IPS-NIHi7 (cell line): Measurements from ENCODE around the gene PTPRM.

Source experiments
- DNase-seq: peaks from one replicate; pipeline ENCODE4 v3.0.0; 2012; ENCODE audit warnings: mixed read lengths; ENCODE audit errors: extremely low spot score

Gene PTPRM

DNA sequence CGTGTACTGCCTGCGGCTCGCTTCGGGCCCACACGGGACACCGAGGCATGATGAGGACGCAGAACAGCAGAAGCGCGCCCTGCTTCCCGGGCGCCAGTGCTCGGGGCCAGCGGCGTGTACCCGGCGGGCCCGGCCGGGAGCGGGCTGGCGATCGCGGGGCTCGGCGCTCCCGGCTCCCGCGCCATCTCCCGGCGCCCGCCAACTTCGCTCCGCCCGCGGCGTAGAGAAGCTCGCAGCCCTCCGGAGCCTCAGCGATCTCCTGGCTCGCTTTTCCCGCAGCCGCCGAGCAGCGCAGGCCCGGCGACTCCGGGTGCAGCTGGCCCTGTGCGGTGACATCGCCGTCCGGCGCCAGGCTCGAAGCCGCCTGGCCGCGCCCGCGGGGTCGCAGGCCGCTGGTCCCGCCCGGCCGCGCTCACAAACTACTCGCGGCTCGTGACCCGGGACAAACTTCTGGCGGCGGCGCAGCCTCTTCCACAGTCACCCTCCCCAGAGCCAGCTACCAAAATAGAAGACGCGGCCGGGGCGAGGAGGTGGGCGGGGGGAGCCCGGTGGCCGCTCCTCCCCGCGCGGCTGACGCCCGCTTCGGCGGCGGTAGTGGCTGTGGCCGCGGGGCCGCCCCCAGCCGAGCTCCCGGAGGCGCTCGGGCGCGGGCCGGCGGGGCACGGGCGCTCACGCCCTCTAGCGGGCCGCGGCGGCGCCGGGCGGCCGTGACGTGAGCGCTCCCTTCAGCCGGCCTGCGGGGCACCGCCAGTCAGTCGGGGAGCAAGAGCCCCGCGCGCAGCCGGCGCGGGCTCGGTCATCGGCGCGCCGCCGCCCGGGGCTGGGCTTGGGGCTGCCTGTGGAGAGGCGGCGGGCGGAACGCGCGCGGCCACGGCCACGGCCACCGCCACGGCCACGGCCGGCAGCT, at the start of gene PTPRM:
Gene PTPRM, plus strand, starts transcription at position 750 of the 907 bp plus-strand sequence. CDS start 503 bp downstream, outside the sequence.
- peak; percentile 85 for DNase-seq

DNA sequence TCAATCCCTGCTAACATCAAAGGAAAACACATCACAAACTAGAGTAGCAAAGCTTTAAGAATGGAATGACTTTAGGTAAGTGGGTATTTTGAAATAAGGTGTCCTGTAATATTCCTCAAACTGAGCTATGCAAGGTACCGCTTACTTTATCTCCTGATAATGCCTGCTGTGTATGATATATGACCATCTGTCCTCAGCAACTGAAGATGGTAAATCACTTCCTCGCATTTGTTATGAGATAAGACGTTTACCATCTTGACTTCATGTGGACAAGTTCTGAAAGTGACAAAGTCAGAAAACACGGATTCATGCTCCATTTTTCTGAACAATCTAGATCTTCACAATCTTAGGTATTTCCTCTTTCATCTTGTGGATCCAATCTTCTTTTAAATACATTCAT, 49.3 kb upstream of the PTPRM start:
- no peak for DNase-seq

DNA sequence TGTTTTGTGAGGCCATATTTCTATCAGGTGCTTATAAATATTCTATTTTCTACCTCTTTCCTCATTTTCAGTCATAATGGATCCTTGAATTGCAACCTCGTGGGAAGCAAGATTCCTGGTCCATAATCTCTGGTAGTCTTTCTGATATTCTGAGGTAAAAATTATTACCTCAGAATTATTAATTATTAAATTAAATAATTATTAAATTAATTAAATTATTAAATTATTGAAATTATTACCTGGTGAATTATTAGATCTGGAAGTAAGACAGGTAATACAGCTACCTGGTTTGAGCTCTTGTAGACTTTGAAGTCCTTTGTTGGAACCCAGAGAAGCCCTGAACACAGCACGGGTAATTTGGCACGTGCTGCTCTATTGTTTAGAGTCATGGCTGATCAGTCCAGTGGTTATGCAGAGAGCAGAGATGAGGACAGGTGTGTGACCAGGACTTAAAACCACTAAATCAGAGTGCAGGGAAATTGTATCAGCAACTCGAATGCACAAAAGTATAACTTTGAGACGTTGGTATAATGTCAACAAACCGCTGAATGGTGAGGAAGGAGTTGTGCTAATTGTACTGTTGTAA, 46.8 kb upstream of the PTPRM start:
- no peak for DNase-seq

DNA sequence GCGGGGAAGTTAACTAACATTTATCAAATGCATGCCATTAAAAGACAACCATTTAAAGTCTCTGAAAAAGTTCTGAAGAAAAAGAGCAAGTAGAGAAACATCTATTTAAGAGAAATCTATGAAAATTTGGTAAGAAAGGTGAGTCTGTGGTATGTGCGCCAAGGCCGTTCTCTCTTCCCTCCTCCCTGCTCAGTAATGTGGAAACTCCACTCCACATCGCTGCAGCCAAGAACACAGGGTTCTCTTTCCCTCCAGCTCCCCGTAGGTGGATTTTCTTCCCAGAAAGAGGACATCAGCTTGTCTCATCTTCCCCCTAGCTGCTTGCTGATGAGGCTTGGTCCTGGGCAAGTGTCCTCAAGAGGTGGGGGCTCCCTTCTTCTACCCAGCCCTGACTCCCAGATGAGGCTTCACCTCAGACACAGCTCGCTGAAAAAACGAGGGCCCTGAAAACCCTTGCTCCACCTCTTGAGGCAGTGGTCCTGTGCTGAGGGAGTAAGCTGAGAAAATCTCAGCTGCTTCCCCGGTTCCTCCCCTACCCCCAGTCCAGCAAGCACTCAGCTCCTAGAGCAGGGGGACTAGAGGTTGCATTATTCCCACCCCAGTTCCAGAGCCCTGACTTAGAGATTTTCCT, 45.8 kb upstream of the PTPRM start:
- DNase-seq: no peak

DNA sequence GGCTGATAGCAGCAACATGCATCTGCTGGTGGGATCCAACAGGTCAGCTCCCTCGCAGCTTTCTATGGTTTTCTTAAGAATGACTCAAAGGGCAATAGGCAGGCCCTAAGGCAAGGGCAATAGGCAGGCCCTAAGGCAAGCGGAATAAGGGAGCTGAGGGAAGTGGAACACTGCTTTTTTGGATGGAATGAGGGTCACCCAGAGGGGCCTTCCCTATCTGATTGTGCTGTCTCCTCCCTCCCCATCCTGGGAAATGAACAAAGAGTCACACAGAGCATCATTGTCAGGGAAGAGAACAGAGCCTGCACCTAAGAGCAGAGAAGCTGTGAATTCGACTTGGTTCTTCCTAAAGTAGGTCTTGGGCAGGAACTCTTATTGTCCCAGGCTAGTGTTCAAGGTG, 43.3 kb upstream of the PTPRM start:
- DNase-seq: no peak

DNA sequence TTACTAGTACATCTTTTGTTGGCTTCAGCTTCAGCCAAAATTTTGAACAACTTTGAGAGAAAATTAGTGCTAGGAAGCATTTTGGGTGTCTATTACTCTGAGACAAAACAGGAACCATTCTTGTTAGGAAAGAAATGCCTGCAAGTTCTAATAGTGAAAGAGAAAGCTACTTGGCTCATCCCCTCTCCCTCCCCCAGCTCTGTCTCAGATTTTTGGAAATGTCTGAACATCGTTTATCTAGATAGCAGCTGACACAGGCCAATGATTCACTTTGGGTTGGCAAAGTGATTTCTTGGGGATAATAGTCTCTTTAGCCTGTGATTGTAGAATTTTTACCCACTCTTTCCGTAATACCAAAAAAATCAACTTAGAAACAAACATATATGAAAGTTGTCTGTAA, 42.3 kb upstream of the PTPRM start:
- no peak for DNase-seq

DNA sequence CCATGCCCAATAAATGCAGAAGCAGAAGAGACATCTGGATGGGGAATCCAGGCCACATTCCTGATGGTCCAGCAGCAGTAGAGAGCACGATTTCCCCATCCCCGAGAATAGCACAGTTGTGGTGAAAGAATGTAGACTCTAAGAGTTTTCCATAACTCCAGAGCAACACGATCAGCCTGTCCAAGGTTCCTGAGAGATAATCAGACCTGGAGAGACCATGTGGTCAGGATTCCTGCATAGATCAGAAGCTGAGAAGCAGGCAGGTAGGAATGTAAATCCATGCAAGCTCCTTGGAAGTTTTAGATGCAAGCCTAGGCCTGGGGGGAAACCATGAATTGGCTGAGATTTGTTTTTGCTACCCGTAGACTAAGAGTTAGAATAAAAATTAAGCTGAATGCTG, 34.2 kb upstream of the PTPRM start:
- no peak for DNase-seq

DNA sequence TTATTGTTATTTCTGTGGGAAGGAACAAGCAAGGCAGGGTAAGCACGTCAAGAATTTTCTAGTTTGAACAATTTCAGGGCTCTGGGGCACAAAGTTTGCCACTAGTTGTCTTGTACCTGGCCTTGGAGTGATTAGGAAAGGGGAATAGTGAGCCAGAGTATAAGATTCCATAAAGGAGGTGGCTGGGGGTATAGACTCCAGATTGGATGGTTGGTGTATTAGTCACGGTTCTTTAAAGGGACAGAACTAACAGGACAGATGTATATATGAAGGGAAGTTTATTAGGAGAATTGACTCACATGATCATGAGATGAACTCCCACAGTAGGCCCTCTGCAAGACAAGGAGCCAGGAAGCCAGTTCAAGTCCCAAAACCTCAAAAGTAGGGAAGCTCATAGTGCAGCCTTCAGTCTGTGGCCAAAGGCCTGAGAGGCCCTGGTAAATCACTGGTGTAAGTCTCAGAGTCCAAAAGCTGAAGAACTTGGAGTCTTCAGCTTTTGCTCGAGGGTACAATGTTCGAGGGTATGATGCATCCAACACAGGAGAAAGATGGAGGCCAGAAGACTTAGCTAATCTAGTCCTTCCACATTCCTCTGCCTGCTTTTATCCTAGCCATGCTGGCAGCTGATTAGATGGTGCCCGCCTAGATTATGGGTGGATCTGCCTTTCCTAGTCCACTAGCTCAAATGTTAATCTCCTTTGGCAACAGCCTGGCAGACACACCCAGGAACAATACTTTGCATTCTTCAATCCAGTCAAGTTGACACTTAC, 31.5 kb upstream of the PTPRM start:
- no peak for DNase-seq

DNA sequence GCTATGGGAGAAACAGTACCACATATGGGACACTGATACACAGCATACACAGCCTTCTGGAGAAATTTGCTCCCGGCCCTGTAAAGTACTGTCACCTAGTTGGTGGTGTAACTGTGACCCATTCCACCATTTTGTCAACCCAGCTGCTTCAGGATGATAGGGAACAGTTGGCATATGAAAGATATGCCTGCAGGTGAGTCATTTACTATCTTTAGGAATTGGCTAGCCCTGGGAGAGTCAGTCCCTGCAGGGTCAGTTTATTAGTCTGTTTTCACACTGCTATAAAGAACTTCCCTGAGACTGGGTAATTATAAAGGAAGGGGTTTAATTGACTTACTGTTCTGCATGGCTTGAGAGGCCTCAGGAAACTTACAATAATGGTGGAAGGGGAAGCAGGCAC, 30.0 kb upstream of the PTPRM start:
- no peak for DNase-seq

DNA sequence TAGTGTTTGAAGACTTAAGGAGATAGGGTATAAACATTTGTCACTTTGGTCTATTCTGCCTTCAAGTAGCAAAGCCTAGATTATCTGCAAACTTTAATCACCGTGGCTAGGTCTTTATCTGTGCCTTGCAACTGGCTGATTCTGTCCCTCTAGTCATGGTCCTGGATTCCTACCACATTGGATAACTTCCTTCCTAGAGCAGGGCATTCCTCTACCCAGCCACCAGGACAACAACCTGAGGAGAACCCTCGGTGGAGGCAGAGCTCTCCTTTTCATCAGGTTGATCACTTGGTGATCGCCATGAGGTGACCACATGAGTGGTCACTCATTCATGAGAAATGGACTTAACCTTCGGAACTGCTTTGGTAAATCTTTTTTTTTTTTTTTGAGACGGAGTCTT, 25.3 kb upstream of the PTPRM start:
- peak; percentile 39 for DNase-seq

DNA sequence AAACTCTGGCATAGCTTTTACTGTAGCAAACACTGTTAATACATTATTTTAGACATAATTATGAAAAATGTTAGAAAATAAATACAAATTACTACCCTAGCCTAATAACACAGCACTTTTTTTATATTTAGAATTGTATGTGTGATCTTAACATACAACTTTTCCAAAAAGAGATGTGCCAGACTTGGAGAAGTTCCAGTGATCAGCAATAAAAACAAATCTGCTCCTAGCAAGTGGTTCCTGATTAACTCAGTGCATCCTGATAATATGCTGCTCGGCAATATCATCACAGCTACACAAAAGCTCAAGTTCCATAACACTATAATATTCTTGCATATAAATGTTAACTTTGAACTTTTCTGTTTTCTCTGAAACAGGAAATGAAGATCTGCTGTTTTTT, 22.4 kb upstream of the PTPRM start:
- no peak for DNase-seq

DNA sequence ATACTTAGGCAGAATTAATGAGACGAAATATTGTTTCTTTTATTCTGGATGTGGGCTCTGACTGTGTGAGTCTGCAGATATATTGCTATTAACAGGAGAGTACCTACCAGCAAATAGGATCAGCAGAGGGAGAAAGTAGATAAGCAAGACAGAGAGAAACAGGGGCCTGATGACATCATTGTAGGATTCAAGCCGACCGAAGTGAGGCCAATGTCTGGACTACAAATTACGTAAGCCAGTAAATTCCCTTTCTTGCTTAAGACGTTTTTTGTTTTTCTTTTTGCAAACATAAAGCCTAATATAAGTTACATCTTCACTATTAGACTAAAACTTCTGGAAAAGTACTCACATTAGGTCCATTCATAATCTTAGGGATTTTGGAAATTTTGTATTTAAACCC, 21.4 kb upstream of the PTPRM start:
- DNase-seq: no peak

DNA sequence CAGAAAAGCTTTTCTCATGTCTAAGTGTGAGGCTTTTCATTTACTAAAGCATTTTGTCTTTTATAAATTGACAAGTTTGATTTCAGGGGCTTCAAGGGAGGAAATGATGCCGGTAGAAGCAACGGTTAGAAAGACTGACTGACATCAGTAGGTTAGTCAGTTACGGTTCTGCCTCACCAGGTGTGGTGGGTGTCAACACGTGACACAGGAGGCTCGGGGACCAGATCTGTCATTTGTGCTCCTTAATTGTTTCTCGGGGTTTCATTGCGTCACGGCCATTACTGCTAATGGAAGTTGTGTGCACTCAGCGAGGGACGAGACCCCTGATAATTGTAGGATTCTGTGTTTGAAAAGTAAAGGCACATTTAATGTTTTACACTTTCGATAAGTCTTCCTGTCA, 18.9 kb upstream of the PTPRM start:
- DNase-seq: no peak

DNA sequence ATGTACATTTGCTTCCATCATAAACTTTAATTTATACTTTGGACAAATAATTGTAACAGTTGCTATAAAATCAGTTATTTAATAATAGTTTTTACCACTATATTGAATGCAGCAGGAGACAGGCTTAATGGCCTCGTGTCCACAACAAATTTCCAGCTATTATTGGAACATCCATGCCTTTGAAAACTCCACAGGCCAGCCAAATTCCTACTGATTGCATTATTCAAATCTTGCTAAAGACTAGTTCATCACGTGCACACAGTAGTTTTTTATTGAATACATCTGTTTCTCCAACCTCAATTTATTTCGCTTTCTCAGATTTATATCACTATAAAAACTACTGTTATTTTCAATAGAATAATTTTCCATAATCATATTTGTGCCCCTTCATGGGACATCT, 18.4 kb upstream of the PTPRM start:
- no peak for DNase-seq

DNA sequence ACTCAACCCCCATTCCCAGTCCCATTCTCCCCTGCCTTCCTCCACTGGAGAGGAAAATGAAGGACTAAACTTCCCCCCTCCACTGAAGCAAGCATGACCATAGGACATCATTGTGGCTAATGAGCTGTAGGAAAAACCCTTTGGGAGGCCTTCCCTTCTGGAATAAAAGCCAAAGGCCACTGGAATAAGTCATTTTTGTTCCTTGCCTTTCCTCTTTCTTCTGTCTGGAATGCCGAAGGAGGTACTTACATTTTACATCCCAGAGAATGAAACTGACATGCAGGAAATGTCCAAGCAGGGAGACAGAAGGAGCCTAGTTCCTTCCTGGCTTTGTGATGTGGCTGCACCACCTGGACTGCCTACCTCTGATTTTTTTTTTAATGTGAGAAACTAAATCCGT, 9.1 kb upstream of the PTPRM start:
- DNase-seq: no peak

DNA sequence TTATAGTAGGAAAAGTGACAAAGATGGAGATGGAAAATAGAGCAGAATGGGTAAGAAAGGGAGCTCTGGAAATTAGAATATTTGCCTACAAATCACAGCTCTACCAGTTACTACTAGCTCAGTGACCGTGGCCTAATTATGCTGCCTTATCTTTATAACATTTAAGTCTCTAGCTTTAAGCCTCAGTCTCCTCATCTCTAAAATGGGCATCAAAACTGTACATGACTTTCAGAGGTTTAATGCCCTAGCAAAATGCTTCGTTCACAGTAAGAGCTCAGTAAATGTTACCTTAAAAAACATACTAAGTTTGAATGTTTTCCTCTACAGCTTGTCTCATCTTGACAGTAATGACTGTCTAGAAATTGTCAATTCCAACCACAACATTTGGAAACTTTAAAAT, 8.3 kb upstream of the PTPRM start:
- no peak for DNase-seq

DNA sequence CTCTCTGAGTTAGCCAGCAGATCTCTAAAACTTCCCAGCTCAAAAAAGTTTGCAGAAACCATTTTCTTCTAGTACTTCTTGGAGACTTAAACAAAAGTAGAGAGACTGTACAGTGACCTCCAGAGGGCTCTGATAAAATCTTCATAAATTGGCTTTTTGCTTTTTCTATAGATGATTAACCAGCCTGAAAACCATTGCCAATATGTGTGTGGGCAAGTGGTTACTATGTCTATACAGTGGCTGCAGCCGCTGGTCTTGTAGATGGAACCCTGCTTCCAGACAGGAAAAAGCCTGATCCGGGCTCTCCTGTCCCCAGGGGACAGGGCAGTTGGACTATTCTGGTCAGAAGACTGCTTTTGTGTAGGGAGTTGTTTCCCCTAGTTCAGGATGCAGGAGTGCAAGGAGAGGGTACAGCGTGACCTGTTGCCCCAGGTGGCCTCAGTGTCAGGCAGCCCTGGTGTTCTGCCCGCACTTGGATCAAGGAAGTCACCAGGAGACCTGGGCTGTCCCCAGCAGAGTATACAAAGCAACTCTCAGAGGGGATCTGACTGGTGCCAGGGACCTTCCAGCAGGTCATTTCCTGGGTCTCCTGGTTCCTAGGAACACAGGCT, 7.3 kb upstream of the PTPRM start:
- DNase-seq: no peak

DNA sequence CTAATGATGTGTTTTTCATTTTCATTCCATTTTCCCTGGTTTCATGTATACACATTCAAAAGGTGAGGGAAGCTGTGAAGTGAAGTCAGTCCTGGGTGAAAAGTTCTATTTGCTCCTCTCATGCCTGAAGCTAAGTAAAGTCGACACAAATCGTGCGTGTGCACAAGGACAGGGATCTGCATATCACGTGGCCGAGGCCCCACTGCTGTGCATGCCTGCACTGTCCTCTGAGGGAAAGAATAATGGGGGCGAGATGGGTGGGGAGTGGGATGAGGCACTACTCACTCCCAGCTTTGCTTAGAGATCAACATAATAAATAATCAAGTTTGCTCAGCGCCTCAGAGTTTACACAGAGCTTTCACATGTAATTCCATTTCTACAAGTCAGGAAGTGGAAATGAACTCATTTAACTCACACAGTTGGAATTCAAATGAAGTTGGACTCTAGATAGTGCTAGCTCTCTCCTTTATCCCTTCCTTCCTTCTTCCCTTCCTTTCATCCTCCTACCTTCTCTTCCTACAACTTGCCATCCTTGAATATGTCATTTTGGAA, 5.1 kb upstream of the PTPRM start:
- DNase-seq: no peak

DNA sequence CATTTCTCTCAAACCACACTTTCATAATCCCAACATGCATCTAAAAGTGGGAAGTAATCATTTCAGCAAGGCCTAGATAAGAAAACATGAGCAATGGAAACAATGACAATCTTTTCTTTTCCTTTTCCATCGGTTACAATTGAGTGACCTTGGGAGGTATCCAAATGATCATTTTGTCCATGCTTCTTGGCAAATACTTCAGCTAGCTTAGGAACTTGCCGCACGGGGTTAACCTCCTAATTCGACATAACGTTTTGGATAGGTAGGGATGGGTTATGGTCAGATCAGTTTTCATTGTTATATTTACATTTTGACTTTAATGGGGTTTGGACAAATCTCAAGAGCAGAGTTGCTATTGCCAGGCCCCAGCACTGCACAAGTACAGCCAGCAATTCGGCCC, 4.6 kb upstream of the PTPRM start:
- no peak for DNase-seq

DNA sequence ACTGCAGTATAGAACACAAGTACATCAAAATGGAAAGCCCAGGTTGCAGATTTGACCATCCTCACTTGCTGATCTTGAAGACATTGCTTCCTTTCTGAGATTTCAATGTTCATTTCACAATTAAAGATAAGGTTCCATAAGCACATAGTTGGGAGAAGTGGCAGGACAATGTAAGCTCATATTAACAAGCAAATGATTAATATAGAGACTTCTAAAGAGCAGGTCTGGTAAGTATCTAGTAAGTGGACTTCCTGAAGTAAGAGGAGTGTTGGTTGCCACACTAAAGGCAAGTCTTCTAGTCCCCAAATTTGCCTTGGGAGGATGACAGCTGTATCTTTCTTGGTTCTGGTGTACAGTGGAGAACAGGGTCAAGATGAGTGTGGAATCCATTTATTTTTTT, 1.4 kb upstream of the PTPRM start:
- DNase-seq: no peak

DNA sequence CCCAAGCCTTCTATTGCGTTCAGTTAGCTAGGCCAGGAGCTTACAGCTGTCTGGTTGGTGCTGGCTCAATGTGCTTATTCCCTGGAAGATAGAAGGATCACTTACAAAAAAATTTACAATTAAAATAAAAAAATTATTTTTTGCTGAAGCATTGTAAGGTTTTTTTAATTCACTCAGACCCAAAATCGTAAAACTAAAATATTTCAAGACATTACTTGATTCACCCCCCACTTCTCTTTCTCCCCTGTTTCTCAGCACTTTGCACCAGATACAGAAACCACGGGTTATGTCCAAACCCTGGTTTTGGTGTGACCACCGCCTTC, 911 bp upstream of the PTPRM start:
- no peak for DNase-seq
